T follicular helper cell (primary cell): ENCODE results near the gene R3HDM4.
A peak's percentile ranks its signal among the peaks of the same experiment; 100 is the strongest.
"Not testable (repeated sequence)": the region's sequence is repeated elsewhere in the genome, so short reads cannot be mapped to it uniquely, and the experiment has no call there.

Source experiments
- DNase-seq: peaks from one replicate; pipeline ENCODE4 v3.0.0-alpha.2; 2020; ENCODE audit warnings: low read depth
- total RNA-seq, 2 experiments: gene quantifications; one replicate each; lab custom pipeline; 2026; lab: John Stamatoyannopoulos, UW

R3HDM4 gene
- total RNA-seq: 73.7 to 161 reads per million in 2 experiments

GRCh38 chr19:913080-913748 is at the start of gene R3HDM4:
Gene R3HDM4, minus strand, starts transcription at chr19:913219. Its CDS starts 62 bp downstream, at chr19:913157.
- peak; percentile 78 for DNase-seq

- no peak for DNase-seq
Measured at GRCh38 chr19:961866-962620, 49.0 kb upstream of the R3HDM4 start.

- no peak for DNase-seq
Measured at GRCh38 chr19:960601-960938, 47.6 kb upstream of the R3HDM4 start.

GRCh38 chr19:960020-960419 is 47.0 kb upstream of the R3HDM4 start:
- DNase-seq: no peak

GRCh38 chr19:958967-959855 is 46.2 kb upstream of the R3HDM4 start:
- DNase-seq: no peak

- DNase-seq: not testable (repeated sequence)
Measured at GRCh38 chr19:957578-957977, 44.6 kb upstream of the R3HDM4 start.

- DNase-seq: no peak
Measured at GRCh38 chr19:956766-957440, 43.9 kb upstream of the R3HDM4 start.

- DNase-seq: no peak
Measured at GRCh38 chr19:955803-956765, 43.1 kb upstream of the R3HDM4 start.

- no peak for DNase-seq
Measured at GRCh38 chr19:954672-955494, 41.9 kb upstream of the R3HDM4 start.

- no peak for DNase-seq
Measured at GRCh38 chr19:954272-954671, 41.3 kb upstream of the R3HDM4 start.

- DNase-seq: no peak
Measured at GRCh38 chr19:953445-954271, 40.6 kb upstream of the R3HDM4 start.

GRCh38 chr19:952680-953444 is 39.8 kb upstream of the R3HDM4 start:
- DNase-seq: no peak

- DNase-seq: no peak
Measured at GRCh38 chr19:952049-952679, 39.1 kb upstream of the R3HDM4 start.

GRCh38 chr19:950352-951066 is 37.5 kb upstream of the R3HDM4 start:
- no peak for DNase-seq

- DNase-seq: no peak
Measured at GRCh38 chr19:948842-949496, 36.0 kb upstream of the R3HDM4 start.
